ENCODE measurements around the gene ZNF280D. TPM values are rescaled to one million over a fixed set of nuclear protein-coding genes. Genes with fewer than 3 reads are reported as not detected.

Gene ZNF280D
- total and polyA plus RNA-seq, 12 donors = 16.9 to 67.5 (median 46.1) TPM

GRCh38 chr15:56616551-56616950 is 116.8 kb downstream of the ZNF280D start:
- DNase-seq = no peak
- no peaks in the 10 kb centered on the region for H3K4me1 ChIP-seq (replicated peaks in 1 of 2)
- no peak overlapping the region for H3K4me3 ChIP-seq
- H3K9me3 ChIP-seq (replicated peaks in 1 of 3) = no peaks in the 10 kb centered on the region
- no peak overlapping the region for H3K27ac ChIP-seq
- no peaks in the 10 kb centered on the region for H3K27me3 ChIP-seq
- intact Hi-C loops (cut with DNase I) = no loop called here
- 78 to 87% (median 83%) methylated on average over 3 of the region's 3 CpGs for WGBS, 4 donors
- no peaks in the 10 kb centered on the region for H3K36me3 ChIP-seq (replicated peaks in 1 of 2)
- TF ChIP-seq CTCF (IDR thresholded peaks at IDR 0.05) (no peak), POLR2A (IDR thresholded peaks at IDR 0.05) (no peak)

- Histone ChIP-seq H3K4me3 (no peak overlapping the region), H3K9me3 (replicated peaks in 1 of 3) (no peaks in the 10 kb centered on the region), H3K36me3 (replicated peaks in 1 of 2) (no peaks in the 10 kb centered on the region), H3K27me3 (no peaks in the 10 kb centered on the region), H3K27ac (no peak overlapping the region), H3K4me1 (replicated peaks in 1 of 2) (no peaks in the 10 kb centered on the region)
- 84 to 97% (median 92%) methylated on average over 4 of the region's 4 CpGs for WGBS, 4 donors
- DNase-seq = no peak
- intact Hi-C loops (cut with DNase I) = no loop called here
- TF ChIP-seq POLR2A (IDR thresholded peaks at IDR 0.05) = no peak
- TF ChIP-seq CTCF (IDR thresholded peaks at IDR 0.05) = no peak
Measured at GRCh38 chr15:56613811-56614210, 119.5 kb downstream of the ZNF280D start.

- Histone ChIP-seq H3K36me3 (replicated peaks in 1 of 2) (no peaks in the 10 kb centered on the region), H3K4me3 (no peak overlapping the region), H3K4me1 (replicated peaks in 1 of 2) (no peaks in the 10 kb centered on the region), H3K9me3 (replicated peaks in 1 of 3) (no peaks in the 10 kb centered on the region), H3K27me3 (no peaks in the 10 kb centered on the region), H3K27ac (no peak overlapping the region)
- TF ChIP-seq POLR2A (IDR thresholded peaks at IDR 0.05) = no peak
- TF ChIP-seq CTCF (IDR thresholded peaks at IDR 0.05) = no peak
- no peak for DNase-seq
- WGBS, 4 donors = 41 to 92% (median 84%) methylated on average over 1 of the region's 1 CpG
- intact Hi-C loops (cut with DNase I) = no loop called here
Measured at GRCh38 chr15:56608993-56609392, 124.3 kb downstream of the ZNF280D start.

- no peak for TF ChIP-seq CTCF (IDR thresholded peaks at IDR 0.05)
- TF ChIP-seq POLR2A (IDR thresholded peaks at IDR 0.05) = no peak
- intact Hi-C loops (cut with DNase I) = no loop called here
- no peaks in the 10 kb centered on the region for H3K36me3 ChIP-seq (replicated peaks in 1 of 2)
- H3K9me3 ChIP-seq (replicated peaks in 1 of 3) = no peaks in the 10 kb centered on the region
- WGBS, 4 donors = 85 to 92% (median 89%) methylated on average over 1 of the region's 1 CpG
- no peak overlapping the region for H3K4me3 ChIP-seq
- no peaks in the 10 kb centered on the region for H3K27me3 ChIP-seq
- no peaks in the 10 kb centered on the region for H3K4me1 ChIP-seq (replicated peaks in 1 of 2)
- H3K27ac ChIP-seq = no peak overlapping the region
- no peak for DNase-seq
Measured at GRCh38 chr15:56608140-56608778, 125.0 kb downstream of the ZNF280D start.

Measured in adrenal gland (tissue), 12 donors.